ENCODE measurements around the gene WDR20. TPM values are rescaled to one million over a fixed set of nuclear protein-coding genes. Genes with fewer than 3 reads are reported as not detected.
A peak's percentile ranks its signal among the peaks of the same experiment; 100 is the strongest.

The WDR20 gene
- total and polyA plus RNA-seq, 2 donors from 2014 or later: 12.6 to 44.2 TPM

- TF ChIP-seq CTCF (IDR thresholded peaks at IDR 0.05; ENCODE audit: borderline replicate concordance, extremely low read depth, insufficient read depth): no peak
- Histone ChIP-seq H3K4me1 (ENCODE audit: control insufficient read depth in 2 of 3, insufficient read depth in 2 of 3, low read depth in 1 of 3, low read length in 3 of 3) (peaks cover 4 to 12% (median 10%) of the 10 kb centered on the region in 3 donors), H3K9me3 (ENCODE audit: control insufficient read depth in 2 of 3, insufficient read depth in 1 of 3, low read length in 3 of 3) (no peaks in the 10 kb centered on the region), H3K9ac (ENCODE audit: low read length in 3 of 3) (no peak overlapping the region), H3K27ac (ENCODE audit: low read depth in 2 of 2, low read length in 2 of 2) (no peak overlapping the region), H3K4me3 (ENCODE audit: low read length in 3 of 3) (no peak overlapping the region), H3K27me3 (ENCODE audit: control insufficient read depth, insufficient read depth, low read length) (no peaks in the 10 kb centered on the region), H3K36me3 (ENCODE audit: control insufficient read depth in 2 of 3, insufficient read depth in 3 of 3, low read length in 3 of 3) (no peaks in the 10 kb centered on the region)
- no peak for DNase-seq
- FAIRE-seq: no peak
- intact Hi-C loops (cut with DNase I): no loop called here
Observed at GRCh38 chr14:102183886-102184285, 44.2 kb downstream of the WDR20 start.

- Histone ChIP-seq H3K27me3 (ENCODE audit: control insufficient read depth, insufficient read depth, low read length) (no peaks in the 10 kb centered on the region), H3K4me3 (ENCODE audit: low read length in 3 of 3) (no peak overlapping the region), H3K27ac (ENCODE audit: low read depth in 2 of 2, low read length in 2 of 2) (no peak overlapping the region), H3K36me3 (ENCODE audit: control insufficient read depth in 2 of 3, insufficient read depth in 3 of 3, low read length in 3 of 3) (no peaks in the 10 kb centered on the region), H3K9ac (ENCODE audit: low read length in 3 of 3) (no peak overlapping the region), H3K4me1 (ENCODE audit: control insufficient read depth in 2 of 3, insufficient read depth in 2 of 3, low read depth in 1 of 3, low read length in 3 of 3) (peaks cover 4 to 12% (median 10%) of the 10 kb centered on the region in 3 donors), H3K9me3 (ENCODE audit: control insufficient read depth in 2 of 3, insufficient read depth in 1 of 3, low read length in 3 of 3) (no peaks in the 10 kb centered on the region)
- no peak for FAIRE-seq
- intact Hi-C loops (cut with DNase I): no loop called here
- DNase-seq: peak in 1 of 5 donors; percentile 29
- no peak for TF ChIP-seq CTCF (IDR thresholded peaks at IDR 0.05; ENCODE audit: borderline replicate concordance, extremely low read depth, insufficient read depth)
Observed at GRCh38 chr14:102184316-102185035, 44.8 kb downstream of the WDR20 start.

GRCh38 chr14:102185360-102185759 is 45.7 kb downstream of the WDR20 start:
- peak in 1 of 5 donors; percentile 23 for DNase-seq

More at GRCh38 chr14:102185360-102185759, 45.7 kb downstream of the WDR20 start:
- no peaks in the 10 kb centered on the region for H3K9me3 ChIP-seq (ENCODE audit: control insufficient read depth in 2 of 3, insufficient read depth in 1 of 3, low read length in 3 of 3)
- no peaks in the 10 kb centered on the region for H3K36me3 ChIP-seq (ENCODE audit: control insufficient read depth in 2 of 3, insufficient read depth in 3 of 3, low read length in 3 of 3)
- intact Hi-C loops (cut with DNase I): no loop called here
- H3K9ac ChIP-seq (ENCODE audit: low read length in 3 of 3): no peak overlapping the region
- H3K27ac ChIP-seq (ENCODE audit: low read depth in 2 of 2, low read length in 2 of 2): no peak overlapping the region
- no peak for FAIRE-seq
- peaks cover 4 to 16% (median 10%) of the 10 kb centered on the region in 3 donors for H3K4me1 ChIP-seq (ENCODE audit: control insufficient read depth in 2 of 3, insufficient read depth in 2 of 3, low read depth in 1 of 3, low read length in 3 of 3)
- TF ChIP-seq CTCF (IDR thresholded peaks at IDR 0.05; ENCODE audit: borderline replicate concordance, extremely low read depth, insufficient read depth): no peak
- no peaks in the 10 kb centered on the region for H3K27me3 ChIP-seq (ENCODE audit: control insufficient read depth, insufficient read depth, low read length)
- no peak overlapping the region for H3K4me3 ChIP-seq (ENCODE audit: low read length in 3 of 3)

All from kidney (tissue), 14 donors.